GM12865 (cell line): Measurements from ENCODE around the gene MSH3.

Experiments
- DNase-seq: peaks from one replicate; pipeline ENCODE4 v3.0.0; 2010; ENCODE audit warnings: low read depth
- H3K4me3 ChIP-seq: 2 replicates; pipeline ENCODE4 v1.5.1; 2011; ENCODE audit warnings: mild to moderate bottlenecking, low read depth, low read length, control low read depth
- TF ChIP-seq, protein P1 (sequence below): IDR thresholded peaks from 2 replicates; pipeline ENCODE4 v1.5.1; 2011; ENCODE audit warnings: low read length, control low read depth, low read depth, inconsistent platforms; ENCODE audit not compliant: insufficient read depth; ENCODE audit errors: missing control alignments

Gene MSH3

DNA sequence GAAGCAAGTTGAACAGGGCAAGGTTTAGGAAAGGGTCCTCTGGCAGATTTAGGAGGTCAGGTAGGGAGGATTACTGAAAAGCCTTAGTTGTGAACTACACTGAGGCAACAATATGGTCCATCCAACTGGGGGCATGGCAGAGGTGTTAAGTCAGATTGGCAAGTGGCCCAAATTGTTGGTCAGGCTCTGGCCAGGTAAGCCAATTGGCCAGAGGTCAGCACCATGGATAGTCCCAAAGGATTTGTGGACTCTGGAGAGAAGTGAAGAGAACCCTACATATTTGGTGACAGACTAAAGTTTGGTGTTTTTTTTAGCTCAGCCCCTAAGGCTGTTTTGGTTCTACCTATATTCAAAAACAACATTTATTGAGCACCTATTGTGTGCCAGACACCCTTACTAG lies 266.6 kb downstream of the MSH3 start:
- no peak overlapping the region for H3K4me3 ChIP-seq
- DNase-seq = no peak
- TF ChIP-seq, protein P1, sequence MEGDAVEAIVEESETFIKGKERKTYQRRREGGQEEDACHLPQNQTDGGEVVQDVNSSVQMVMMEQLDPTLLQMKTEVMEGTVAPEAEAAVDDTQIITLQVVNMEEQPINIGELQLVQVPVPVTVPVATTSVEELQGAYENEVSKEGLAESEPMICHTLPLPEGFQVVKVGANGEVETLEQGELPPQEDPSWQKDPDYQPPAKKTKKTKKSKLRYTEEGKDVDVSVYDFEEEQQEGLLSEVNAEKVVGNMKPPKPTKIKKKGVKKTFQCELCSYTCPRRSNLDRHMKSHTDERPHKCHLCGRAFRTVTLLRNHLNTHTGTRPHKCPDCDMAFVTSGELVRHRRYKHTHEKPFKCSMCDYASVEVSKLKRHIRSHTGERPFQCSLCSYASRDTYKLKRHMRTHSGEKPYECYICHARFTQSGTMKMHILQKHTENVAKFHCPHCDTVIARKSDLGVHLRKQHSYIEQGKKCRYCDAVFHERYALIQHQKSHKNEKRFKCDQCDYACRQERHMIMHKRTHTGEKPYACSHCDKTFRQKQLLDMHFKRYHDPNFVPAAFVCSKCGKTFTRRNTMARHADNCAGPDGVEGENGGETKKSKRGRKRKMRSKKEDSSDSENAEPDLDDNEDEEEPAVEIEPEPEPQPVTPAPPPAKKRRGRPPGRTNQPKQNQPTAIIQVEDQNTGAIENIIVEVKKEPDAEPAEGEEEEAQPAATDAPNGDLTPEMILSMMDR = no peak

DNA sequence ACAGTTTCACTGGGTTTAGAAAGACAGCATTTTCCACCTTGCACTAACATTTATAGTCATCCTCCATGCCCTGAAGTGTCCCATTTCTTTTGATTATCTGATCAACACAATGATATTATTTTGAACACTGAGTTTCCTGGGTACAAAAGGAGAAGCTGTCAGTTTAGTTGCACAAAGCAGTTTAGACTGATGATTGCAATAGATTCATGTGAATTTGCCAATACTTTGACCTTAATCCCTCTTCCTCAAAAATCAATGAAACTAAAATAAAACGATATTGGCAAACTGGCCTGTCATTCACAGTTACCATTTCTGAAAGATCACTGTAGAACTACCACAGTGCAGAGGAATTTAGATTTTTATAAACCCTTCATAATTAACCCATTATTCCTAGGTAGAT lies 271.5 kb downstream of the MSH3 start:
- no peak overlapping the region for H3K4me3 ChIP-seq
- no peak for DNase-seq
- TF ChIP-seq, protein P1 = no peak
